Stimulated activated CD8-positive, alpha-beta memory T cell treated with anti-CD3 and anti-CD28 coated beads, Interleukin-15, amount 100 ng/mL, for 48 hours (primary cell): ENCODE results near the gene STK32B.

ENCODE experiments used
- DNase-seq, 2 donors: peaks; one replicate each; pipeline ENCODE4 v3.0.0-alpha.2; 2020; ENCODE audit warnings: low read depth in 2 of 2

STK32B gene

GRCh38 chr4:5470318-5471198, 419.3 kb downstream of the STK32B start:
- DNase-seq = no peak

- DNase-seq = no peak
These were observed 419.9 kb downstream of the STK32B start for GRCh38 chr4:5471206-5471605.

DNA sequence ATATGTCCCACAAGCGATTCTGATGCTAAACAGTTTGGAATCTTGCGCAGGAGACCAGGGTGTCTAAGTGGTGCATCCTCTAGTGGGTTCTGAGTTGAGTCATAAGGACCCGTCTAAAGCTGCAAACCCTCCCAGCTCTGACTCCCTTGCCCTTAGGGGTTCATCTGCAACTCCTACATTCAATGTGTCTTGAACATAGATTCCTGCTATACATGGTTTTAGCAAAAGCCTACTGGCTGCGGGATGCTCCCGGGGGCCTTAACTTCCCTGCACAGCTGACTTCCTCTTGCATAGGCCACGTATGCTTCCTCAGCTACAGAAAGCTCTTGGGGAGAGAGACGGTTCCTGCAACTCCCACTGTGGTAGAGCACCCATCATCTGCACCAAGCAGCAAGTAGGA, 420.4 kb downstream of the STK32B start:
- DNase-seq = no peak

GRCh38 chr4:5472160-5472591, 420.9 kb downstream of the STK32B start:
- no peak for DNase-seq

DNA sequence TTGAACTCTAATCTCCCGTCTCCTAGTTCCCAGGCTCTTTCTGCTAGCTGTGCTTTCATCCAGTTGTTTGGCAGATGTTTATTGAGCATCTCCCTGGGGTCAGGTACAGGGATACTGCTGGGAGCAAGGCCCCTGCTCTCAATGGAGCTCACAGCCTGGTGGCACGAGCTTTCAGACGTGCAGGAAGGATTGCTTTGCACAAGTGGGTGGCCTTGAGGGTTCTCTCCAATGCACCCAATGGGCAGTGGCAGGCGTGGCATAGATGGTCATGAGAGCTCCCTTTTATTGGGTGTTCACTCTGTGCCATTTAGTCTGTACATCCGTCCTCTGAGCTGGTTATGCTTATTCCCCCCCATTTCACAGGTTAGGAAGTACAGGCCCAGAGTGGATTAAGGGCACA, 421.8 kb downstream of the STK32B start:
- DNase-seq = no peak

GRCh38 chr4:5474756-5475155, 423.5 kb downstream of the STK32B start:
- DNase-seq = no peak

- no peak for DNase-seq
These were observed 426.3 kb downstream of the STK32B start for GRCh38 chr4:5477613-5478012.

DNA sequence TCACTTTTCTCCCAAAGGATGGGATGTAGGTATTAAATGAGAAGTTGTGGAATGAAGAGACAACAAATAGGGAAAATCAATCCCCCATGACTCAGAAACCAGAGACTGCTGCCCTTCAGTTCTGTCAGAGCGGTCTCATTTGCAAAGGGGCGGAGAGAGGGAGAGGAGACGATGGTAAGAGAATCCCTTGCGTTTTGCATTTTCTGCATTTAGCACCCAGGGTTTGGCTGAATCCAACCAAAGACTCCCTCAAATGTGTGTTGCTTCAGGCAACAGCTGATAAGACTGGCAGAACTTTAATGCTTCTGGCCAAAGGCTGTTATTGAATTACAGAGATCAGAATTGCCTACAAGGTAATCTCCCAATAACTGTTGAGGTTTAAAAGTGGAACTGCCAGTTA, 426.9 kb downstream of the STK32B start:
- no peak for DNase-seq

DNA sequence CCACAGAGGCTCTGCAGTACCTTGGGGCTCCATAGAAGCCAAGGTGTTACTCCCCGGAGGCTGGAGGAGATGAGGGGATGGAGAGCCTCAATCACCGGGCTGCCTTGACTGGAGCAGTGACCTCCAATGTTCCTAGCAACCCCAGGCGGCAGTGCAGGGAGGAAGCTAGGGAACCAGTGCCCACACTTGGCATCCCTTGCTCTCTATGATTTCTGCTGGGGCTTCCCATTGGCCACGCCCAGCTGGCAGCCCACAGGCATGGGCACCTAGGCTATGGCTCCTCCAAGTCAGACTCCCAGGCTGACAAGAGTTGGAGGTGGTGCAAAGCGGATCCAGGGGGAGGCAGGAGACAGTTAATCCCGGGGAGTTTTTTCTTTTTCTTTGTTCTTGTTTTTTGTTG, 427.4 kb downstream of the STK32B start:
- DNase-seq = no peak

DNA sequence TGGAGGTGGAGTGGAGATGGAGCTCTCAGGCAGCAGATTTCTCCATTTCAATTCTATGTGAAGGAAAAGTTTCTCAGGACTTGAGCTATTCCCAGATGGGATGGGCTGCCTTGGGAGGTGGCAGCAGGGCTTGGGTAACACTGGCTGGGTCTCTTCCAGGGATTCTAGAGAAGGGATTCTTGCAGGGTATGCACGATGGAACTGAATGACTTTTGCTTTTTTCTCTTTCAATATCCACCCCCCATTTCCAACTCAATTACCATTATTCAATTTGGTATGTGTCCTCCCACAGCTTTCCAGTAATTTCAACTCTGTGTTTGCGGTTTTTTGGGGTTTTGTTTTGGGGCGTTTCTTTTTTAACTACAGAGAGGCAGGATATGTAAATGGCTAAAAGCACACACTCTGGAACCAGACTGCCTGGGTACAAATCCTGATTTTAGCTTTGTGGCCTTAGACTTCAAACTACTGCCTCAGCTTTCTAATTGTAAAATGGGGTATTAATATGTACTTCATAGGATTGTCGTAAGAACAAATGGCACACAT, 428.3 kb downstream of the STK32B start:
- DNase-seq = no peak

- DNase-seq = no peak
These were observed 437.1 kb downstream of the STK32B start for GRCh38 chr4:5488413-5488812.

DNA sequence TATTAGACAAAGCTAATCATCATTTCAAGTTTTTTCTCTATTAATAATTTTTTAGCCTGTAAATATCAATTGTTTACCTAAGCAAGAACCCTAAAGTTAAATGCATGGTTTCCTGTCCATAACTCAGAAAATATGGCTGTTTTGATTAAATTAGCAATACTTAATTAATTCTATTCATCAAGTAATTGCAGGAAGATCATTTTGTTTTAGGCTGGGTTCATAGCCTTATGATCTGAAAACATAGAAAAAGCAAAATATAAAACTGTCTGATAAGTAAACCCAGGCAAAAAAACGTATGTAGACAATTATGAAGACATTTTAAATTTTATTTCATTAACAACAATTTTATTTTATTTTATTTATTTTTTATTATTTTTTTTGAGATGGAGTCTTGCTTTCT, 438.0 kb downstream of the STK32B start:
- DNase-seq = no peak

GRCh38 chr4:5497489-5497888, 446.2 kb downstream of the STK32B start:
- DNase-seq = no peak

DNA sequence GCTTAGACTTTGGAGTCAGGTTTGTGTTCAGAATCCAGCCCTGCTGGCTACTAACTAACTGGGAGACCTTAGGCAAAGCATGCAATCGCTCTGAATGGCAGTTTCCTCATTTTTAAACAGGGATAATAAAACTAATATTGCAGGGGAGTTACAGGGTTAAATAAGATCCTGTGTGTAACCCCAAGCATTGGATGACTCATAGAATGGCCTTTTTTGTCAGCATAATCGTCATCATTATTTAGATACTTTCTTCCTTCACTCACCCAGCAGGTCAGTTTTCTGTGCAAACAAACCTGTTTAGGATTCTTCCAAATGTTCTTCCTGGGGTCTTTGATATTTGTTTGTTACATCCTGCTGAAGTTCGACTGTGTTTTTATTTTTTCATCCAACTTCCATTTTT, 448.9 kb downstream of the STK32B start:
- DNase-seq = no peak

GRCh38 chr4:5503336-5503936, 452.2 kb downstream of the STK32B start:
- no peak for DNase-seq

GRCh38 chr4:5504486-5504885, 453.2 kb downstream of the STK32B start:
- no peak for DNase-seq

DNA sequence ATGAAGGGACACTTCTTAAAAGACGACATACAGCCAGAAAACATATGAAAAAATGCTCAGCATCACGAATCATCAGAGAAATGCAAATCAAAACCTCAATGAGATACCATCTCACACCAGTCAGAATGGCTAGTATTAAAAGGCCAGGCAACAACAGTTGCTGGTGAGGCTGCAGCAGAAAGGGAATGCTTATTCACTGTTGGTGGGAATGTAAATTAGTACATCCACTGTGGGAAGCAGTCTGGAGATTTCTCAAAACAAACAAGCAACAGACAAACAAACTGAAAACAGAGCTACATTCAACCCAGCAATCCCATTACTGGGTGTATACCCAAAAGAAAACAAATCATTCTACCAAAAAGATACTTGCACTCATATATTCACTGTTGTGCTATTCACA, 459.2 kb downstream of the STK32B start:
- DNase-seq = no peak

DNA sequence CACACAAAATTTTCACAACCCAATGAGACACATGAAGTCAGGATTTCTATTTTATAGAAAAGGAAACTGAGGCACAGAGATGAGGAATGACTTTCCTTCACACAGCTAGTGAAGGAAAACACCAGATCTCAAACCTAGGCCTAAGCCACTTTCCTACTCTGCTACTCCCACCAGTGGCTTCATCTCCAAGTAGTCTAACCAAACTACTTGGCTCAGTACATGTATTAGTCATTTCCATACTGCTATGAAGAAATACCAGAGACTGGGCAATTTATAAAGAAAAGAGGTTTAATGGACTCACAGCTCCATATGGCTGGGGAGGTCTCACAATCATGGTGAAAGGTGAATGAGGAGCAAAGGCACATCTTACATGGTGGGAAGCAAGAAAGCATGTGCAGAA, 460.5 kb downstream of the STK32B start:
- DNase-seq = no peak

DNA sequence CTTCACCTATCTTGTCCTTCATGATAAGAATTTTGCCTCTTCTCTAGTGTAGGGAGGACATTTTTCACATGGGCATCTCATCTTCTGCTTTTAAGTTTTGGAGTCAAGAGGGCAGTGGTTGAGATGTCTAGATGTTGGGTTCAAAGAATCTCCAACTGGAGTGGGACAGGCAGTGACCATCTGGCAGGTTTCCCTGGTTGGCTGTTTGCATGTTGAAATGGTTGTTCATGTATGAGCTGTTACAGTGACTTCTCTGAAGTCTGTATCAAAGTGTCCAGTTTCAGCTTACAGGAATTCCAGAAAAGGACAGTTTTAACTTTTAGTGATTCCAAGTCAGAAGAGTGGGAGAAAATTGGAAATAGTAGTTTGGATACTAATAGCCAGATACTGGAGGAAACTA, 464.4 kb downstream of the STK32B start:
- no peak for DNase-seq

- DNase-seq = no peak
These were observed 466.1 kb downstream of the STK32B start for GRCh38 chr4:5517372-5517771.

DNA sequence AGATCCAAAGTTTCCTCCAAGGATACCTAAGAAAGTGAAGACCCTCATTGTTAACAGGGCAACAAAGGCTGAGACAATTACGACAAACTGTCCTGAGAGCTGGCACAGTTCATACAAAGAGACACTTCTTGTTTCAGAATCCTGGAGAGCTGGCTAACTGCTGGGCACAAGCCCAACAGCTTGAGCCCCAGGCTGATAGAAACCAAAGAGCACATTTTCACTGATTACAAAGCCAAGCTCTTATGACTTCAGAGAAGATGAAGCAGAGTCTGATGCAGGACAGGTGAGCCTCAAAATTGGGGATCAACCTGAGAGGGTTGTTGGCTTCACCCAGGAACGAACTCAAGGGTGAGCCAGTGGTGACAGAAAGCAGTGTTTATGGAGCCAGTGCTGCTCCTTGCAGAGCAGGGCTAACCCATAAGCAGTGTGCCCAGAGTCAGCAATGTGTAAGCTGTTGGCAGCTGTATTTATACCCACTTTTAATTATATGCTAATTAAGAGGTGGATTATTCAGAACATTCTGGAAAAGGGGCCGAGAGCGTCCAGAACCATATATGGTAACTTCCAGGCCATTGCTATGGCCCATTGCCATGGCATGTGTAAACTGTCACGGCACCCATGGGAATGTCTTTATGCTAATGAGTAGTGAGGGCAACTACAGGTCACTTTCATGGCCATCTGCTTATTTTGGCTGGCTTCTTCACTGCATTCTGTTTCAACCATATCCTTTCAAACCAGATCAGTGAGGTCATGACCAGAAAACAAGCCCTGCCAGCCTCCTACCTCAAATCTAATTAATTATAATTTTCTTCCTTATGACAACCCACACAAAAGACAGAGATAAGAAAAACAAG, 473.4 kb downstream of the STK32B start:
- DNase-seq = no peak
